Omental fat pad (tissue), 4 donors: ENCODE results near the gene WDR91. TPM values are rescaled to one million over a fixed set of nuclear protein-coding genes. Genes with fewer than 3 reads are reported as not detected.

ENCODE experiments used
- ATAC-seq: fragments of 150-250 bp; one replicate; pipeline ENCODE4 v1.9.1; 2016; ENCODE audit warnings: mild to moderate bottlenecking, moderate library complexity; ENCODE audit not compliant: low FRiP score
- DNase-seq: peaks from one replicate; pipeline ENCODE4 v3.0.0-alpha.2; 2019; ENCODE audit warnings: low spot score
- total RNA-seq, 4 donors: library from RNA; depleted of rRNA; stranded (reverse); fragments of >200 nt; gene quantifications; one replicate each; pipeline ENCODE4 v1.1.0, GENCODE V29; 2016
- TF ChIP-seq, protein P1 (sequence below), 3 donors: fragments of 450-650 bp; IDR thresholded peaks; one replicate each; pipeline ENCODE4 v1.5.1; 2016 to 2017; ENCODE audit warnings: antibody characterized with exemption in 3 of 3, mild to moderate bottlenecking in 3 of 3, moderate library complexity in 2 of 3

WDR91 gene
- total RNA-seq, 4 donors from 2014 or later = 9.8 to 51.9 (median 10.3) TPM

DNA sequence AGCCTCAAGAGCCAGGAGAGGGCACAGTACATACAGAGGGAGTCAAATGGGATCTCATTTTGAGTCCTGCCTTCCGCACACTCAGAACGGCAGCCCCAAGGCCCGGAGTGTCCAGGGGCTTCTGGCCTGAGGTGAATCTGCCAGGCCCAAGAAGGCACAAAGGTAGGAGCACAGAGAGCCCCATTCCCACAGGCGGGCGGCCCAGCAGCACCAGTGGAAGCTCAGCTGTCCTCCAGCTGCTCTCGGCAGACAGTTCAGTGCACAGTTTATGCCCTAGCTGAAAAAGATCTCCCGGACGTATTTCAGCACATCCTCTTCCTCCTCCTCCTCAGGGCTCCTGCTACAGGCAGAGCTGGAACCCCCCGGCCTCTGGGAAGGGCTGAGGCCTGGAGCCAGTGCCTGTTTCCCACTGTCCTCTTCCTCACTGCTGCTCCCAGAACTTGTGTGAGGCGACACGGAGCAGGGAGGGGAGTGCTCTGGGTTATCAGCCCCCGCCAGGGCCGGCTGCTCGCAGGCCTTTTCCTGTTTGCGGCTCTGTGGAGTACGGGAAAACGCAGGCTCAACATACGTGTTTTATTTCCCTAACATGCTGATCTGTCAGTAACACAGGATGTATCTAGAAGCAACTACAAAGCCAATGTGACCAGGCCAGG lies 44.9 kb downstream of the WDR91 start:
- TF ChIP-seq, protein P1, sequence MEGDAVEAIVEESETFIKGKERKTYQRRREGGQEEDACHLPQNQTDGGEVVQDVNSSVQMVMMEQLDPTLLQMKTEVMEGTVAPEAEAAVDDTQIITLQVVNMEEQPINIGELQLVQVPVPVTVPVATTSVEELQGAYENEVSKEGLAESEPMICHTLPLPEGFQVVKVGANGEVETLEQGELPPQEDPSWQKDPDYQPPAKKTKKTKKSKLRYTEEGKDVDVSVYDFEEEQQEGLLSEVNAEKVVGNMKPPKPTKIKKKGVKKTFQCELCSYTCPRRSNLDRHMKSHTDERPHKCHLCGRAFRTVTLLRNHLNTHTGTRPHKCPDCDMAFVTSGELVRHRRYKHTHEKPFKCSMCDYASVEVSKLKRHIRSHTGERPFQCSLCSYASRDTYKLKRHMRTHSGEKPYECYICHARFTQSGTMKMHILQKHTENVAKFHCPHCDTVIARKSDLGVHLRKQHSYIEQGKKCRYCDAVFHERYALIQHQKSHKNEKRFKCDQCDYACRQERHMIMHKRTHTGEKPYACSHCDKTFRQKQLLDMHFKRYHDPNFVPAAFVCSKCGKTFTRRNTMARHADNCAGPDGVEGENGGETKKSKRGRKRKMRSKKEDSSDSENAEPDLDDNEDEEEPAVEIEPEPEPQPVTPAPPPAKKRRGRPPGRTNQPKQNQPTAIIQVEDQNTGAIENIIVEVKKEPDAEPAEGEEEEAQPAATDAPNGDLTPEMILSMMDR (IDR thresholded peaks at IDR 0.05) = no peak
- ATAC-seq (no peak), DNase-seq (no peak)

DNA sequence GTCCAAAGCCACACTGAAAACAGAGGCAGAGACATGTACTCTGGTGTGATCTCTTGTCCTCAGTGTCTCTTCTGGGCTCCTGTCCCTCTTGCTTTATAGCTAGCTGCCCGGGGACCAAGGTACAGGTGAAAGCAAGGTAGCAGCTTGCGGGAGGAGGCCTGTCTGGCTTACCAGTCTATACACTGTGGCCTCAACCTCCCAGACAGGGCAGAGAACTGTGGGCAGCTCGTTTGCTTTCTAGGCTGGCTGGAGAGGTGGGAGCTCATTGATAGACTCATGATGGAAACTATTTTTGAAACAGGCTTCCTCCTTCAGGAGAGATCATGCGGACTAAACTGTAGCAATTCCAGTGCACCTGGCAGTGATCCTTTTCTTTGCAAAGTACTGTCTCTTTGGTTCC lies 45.5 kb downstream of the WDR91 start:
- no peak for ATAC-seq
- TF ChIP-seq, protein P1 (IDR thresholded peaks at IDR 0.05) = no peak
- no peak for DNase-seq

DNA sequence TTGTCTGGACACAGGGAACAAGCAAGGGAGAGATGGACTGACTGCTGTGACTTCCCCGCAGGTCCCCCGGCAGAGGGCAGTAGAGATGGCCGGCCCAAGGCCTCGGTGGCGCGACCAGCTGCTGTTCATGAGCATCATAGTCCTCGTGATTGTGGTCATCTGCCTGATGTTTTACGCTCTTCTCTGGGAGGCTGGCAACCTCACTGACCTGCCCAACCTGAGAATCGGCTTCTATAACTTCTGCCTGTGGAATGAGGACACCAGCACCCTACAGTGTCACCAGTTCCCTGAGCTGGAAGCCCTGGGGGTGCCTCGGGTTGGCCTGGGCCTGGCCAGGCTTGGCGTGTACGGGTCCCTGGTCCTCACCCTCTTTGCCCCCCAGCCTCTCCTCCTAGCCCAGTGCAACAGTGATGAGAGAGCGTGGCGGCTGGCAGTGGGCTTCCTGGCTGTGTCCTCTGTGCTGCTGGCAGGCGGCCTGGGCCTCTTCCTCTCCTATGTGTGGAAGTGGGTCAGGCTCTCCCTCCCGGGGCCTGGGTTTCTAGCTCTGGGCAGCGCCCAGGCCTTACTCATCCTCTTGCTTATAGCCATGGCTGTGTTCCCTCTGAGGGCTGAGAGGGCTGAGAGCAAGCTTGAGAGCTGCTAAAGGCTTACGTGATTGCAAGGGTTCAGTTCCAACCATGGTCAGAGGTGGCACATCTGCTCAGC lies 46.8 kb downstream of the WDR91 start:
- ATAC-seq = no peak

DNA sequence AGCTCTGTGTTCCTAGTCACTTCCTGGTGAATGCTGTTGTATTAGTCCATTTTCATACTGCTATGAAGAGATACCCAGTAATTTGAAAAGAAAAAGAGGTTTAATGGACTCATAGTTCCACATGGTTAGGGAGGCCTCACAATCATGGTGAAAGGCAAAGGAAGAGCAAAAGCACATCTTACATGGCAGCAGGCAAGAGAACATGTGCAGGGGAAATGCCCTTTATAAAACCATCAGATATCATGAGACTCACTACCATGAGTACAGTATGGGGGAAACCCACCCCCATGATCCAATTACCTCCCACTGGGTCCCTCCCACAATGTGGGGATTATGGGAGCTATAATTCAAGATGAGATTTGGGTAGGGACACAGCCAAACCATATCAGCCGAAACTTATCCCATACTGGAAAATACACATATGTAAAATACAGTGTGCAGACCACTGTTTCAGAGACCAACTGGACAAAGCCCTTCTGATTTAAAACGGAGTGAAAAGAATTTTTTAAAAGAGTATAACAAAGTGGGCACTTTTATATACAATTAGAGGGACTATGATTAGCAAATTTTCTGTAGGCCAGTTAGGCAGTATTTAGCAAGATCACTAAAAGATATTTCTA lies 48.8 kb downstream of the WDR91 start:
- no peak for DNase-seq
- TF ChIP-seq, protein P1 (IDR thresholded peaks at IDR 0.05) = no peak
- ATAC-seq = no peak

More for the DNA sequence above, 46.8 kb downstream of the WDR91 start:
- DNase-seq = no peak
- TF ChIP-seq, protein P1 (IDR thresholded peaks at IDR 0.05) = no peak

DNA sequence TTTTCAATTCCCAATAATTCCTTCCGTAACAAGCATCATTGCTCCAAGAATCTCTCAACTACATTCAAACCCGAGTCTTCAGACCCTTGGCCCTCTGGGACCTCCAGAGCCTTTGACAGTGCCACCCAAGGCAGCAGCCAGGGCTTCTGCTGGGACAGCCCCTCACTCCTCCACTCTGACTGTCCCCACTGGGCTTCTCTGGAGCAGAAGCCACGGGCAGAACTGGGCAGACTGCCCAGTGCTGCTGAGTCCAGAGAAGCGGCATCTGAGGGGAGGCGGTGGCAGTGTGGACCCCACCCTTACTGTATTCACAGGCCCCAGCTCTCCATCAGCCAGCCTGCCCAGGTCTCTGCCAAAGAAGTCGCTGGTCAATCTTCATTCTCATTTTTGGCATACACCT lies 49.7 kb downstream of the WDR91 start:
- TF ChIP-seq, protein P1 (IDR thresholded peaks at IDR 0.05) = no peak
- ATAC-seq = no peak
- DNase-seq = no peak

DNA sequence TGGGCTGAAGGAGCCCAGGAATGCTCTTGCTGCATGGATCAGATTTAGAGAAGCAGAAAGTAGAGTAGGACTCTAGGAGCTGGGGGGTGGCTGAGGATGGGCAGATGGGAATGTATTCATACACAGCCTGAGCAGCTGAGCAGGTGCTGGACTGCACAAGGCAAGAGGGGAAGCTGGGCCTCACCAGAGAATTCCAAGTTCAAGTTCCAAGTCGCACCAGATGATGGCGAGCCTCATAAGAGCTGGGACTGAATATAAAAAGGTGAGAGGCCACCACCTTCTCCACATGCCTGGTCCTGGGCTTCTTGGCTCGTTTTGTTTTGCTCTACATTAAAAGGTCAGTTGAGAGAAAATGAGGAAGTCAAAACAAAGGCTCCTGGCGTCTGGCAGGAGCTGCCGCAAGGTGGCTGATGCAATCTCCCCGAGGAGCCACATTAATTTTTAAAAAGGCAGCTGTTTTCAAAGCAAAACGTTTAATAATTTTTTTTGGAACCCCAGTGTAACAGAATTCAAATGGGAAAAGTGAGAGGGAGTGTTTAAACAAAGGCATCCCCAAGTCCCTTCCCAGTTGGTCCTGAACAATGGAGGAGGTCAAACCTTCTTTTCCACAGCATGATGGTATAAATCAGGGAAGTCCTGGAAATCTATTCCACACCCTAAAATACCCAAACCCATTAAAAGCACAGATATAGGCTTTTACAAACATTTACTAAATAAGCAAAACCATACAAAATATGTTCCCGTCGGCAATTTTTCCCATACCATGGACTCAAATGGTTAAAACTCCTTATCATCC lies 50.3 kb downstream of the WDR91 start:
- ATAC-seq (no peak), DNase-seq (no peak)
- TF ChIP-seq, protein P1 (IDR thresholded peaks at IDR 0.05) = no peak
